CD4-positive, alpha-beta T cell treated with Interleukin-15 for 1 hour (primary cell): ENCODE results near the gene THSD7B.
"Not testable (repeated sequence)": the region's sequence is repeated elsewhere in the genome, so short reads cannot be mapped to it uniquely, and the experiment has no call there.

Source experiments
- DNase-seq: peaks from one replicate; pipeline ENCODE4 v3.0.0-alpha.2; 2020

Gene THSD7B

DNA sequence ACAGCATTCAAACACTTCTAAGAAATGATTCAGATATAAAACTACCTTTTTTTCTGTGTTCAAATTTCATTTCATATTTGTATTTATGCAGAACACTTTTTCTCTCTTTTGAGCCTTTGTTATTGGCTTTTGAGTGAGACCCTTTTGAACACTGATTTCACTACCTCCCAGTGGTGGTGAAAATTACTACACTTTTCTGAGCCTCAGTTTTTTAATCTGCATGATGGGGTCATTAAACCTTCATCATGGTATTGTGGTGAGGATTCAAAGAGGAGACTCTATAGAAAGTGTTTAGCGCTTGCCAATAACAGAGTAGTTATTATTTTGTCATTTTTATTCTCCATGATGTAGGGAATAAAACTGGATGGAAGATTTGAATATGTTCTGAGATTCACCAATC is 169.8 kb downstream of the THSD7B start:
- DNase-seq, result no peak

- no peak for DNase-seq
Measured at GRCh38 chr2:136956050-136956449, 190.7 kb downstream of the THSD7B start.

DNA sequence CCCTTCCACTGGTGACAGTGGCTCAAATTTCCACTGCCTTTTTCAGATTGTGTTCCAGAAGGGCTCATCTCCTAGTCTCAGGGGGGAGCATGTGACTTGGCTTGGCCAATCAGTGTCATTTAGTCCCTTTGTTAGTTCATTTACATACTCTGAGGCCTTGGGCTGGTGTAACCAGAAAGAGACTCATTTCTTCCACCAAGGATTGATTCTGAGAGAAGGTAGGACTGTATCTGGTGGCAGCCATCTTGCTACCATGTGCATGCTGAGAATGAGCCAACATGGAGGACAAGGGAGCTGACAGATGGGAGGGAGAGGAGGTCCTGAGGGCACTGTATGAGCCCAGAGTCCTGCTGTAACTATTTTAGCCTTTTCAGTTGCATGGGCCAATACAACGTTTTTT is 191.7 kb downstream of the THSD7B start:
- no peak for DNase-seq

DNA sequence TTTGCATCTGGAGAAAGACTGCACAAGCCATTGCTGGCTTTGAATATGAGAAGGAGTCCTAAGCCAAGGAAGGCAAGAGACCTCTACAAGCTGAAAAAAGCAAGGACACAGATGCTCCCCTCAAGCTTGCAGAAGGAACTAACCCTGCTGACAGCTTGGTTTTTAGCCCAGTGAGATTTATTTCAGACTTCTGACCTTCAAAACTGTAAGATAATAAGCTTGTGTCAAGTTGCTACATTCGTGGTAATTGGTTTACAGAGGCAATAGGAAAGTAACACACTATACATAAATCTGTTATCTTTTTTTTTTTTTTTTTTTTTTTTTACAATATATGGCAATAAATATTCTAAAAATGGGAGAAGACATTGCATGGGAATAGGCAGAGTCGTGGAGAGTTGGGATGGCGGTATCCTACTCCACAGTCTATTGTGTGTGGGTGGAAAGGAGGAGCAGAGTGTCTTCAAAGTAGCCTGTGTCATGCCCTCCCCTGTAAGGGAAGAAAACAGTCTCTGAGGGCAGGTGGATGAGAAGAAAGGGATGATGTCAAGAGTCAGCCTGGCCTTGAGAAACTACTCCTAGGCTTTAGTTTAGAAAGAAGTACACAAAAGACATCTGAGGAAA is 196.9 kb downstream of the THSD7B start:
- DNase-seq, result no peak

DNA sequence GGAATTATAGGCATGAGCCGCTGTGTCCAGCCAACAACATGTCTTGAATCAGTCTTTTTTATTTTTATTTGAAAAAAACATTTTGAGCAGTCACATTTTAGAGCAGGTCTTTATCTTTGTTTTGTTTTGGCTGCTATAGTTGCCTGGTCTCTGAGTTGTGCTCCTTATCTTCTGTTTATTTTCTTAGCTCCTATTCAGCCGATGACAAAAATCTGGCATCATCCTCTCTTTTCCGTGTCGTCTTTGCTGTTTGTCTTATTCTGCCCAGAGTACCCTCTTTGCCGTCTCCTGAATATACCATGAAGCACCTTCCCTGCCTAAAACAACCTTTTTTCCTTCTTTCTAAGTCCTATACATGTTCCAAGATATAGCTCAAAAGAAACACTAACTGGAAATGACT is 201.1 kb downstream of the THSD7B start:
- DNase-seq, result no peak

- no peak for DNase-seq
Measured at GRCh38 chr2:136980303-136980702, 215.0 kb downstream of the THSD7B start.

GRCh38 chr2:136981689-136982088 is 216.3 kb downstream of the THSD7B start:
- not testable (repeated sequence) for DNase-seq

DNA sequence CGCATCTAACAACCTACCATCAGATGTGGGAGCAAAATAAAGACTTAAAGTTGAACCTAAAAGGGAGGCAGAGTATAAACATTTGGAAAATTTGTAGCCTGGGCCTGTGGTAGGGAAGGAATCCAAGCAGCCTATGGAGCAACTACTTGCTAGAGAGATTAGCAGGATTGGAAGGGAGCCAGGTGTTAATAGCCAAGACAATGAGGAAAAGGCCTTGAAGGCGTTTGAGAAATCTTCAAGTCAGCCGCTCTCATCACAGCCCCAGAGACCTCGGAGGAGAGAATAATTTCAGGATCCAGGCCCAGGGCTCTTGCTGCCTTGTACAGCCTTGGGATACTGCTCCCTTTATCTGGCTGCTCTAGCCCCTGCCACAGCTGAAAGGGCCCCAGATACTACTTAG is 219.7 kb downstream of the THSD7B start:
- no peak for DNase-seq

DNA sequence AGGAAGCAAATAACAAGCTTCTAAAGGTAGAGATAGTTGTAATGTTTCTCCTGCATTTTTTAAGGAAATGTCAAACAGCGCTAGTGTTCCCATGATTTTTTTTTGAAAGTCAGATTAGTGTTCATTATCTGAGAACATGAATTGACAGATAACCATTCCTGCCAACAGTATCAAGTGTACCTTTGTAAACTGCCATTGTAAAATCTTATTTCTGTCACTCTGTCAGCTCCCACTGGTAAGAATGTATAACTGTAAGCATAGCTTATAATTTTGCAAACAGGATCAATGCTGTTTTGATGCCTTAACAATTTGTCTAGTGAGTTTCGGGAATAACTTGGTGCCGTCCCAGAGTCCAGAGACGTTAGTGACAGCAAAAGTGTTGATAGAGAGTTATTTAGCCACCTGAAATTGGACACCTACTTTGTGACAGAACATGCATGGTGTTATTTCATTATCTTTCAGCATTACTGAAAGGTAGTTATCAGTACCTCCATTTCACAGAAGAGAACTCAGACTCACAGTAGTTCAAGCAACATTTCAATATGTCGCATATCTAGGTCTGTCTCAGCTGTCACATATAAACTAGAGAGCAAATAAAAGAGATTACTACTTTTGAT is 221.4 kb downstream of the THSD7B start:
- DNase-seq, result no peak

DNA sequence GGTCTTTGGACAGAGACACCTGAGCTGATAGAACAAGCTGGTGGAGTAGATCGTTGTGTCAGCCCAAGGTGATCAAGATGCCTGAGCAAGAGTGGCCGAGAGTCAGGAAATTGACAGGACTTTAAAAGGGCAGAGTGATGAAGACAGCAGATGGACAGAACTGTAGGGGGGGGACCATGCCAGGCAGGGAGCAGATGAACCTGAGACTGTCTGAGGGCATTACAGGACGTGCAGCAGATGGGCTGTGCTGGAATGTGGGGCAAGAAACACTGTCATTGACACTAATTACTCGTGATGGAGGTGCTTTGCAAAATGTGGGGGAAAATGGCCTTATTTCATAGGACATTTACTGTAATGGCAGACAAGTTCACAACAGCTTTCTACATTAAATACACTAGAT is 225.0 kb downstream of the THSD7B start:
- no peak for DNase-seq

DNA sequence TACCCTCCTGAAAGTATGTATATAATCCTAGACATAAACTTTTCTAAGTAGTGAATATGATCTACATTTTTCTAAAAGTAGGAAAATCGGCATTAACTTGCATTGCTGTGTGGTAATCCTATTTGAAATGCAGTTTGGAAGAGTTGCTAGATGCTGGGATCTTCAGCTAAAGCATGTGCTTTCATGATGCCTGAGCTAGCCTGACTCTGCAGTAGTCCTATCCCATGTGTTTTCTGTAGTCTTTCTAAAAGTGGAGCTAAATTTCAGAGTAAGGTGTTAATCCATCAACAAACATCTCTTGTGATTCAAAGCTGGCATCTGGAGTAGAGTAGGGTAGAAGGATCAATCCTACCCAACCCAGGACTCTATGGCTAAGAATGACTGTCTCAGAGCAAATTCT is 229.4 kb downstream of the THSD7B start:
- no peak for DNase-seq

GRCh38 chr2:136997557-136997956 is 232.2 kb downstream of the THSD7B start:
- no peak for DNase-seq

DNA sequence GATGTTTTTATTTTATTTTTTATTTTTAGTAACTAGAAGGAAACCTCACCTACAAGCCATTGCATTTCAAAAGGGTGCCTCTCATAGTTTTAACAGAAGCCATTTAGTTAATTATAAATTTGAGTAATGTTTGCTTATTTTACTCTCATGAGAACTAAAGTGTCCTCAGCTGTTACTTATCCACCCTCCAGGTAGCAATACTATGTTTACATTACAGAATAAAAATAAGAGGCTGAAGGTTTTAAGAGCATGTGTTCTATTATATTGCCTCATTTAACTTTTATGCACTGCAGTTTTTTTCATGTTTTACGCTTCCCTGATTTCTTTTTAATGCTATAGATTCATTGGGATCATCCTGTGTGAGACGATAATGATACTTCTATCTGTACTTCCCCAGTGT is 235.5 kb downstream of the THSD7B start:
- no peak for DNase-seq

DNA sequence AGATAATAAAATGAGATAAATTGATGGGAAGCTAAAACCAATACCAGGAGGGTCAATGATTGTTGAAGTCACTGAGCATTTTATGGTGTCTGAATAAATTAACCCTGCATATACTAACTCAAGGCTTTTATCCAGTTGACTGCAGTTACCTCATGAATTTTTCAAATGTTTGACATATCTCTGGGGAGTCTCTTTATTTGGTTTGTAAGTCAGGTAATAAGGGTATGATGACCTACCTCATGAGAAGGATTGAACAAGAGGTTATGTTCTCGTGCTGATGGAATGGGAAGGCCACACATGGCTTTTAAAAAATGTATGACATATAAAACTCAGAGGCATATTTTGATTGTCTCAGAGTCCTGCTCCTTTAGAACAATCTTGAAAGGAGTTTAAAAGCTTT is 237.6 kb downstream of the THSD7B start:
- DNase-seq, result no peak

- no peak for DNase-seq
Measured at GRCh38 chr2:137005210-137005609, 239.9 kb downstream of the THSD7B start.

- no peak for DNase-seq
Measured at GRCh38 chr2:137007938-137008337, 242.6 kb downstream of the THSD7B start.

- DNase-seq, result no peak
Measured at GRCh38 chr2:137009953-137010352, 244.6 kb downstream of the THSD7B start.

GRCh38 chr2:137020452-137021196 is 255.3 kb downstream of the THSD7B start:
- DNase-seq, result no peak

DNA sequence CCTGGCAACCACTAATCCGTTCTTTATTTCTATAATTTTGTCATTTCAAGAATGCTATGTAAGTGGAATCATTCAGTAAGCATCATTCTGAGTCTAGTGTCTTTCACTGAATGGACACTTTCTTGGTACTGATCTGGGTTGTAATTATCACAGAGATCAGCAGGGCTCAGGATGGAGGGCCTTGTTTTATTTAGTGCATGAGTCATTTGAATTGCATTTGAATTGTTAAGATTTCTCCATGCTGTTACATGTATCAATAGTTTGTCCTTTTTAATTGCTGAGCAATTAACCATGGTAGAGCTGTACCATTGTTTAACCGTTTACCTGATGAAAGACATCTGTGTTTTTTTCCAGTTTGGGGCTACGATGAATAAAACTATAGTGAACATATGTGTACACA is 256.4 kb downstream of the THSD7B start:
- no peak for DNase-seq

GRCh38 chr2:137023205-137023604 is 257.9 kb downstream of the THSD7B start:
- DNase-seq, result no peak

- DNase-seq, result no peak
Measured at GRCh38 chr2:137031731-137032130, 266.4 kb downstream of the THSD7B start.

DNA sequence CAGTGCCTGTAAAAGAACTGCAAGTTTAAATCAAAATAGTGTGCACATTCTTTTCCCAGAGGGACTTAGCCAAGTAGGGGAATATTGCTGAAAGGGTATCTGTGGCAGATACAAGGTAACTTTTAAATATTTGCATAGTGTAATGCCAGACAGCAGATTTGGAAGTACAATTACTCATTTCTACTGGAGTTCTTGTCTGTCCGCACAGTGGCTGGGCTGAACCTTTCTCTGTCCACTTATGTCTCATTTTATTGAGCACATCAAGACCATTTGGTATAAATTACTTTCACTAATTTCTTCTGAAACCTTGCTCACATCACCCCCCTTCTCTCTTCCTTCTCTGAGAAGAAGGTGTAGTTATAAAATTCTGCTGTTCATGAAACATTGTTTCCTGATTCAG is 271.3 kb downstream of the THSD7B start:
- DNase-seq, result no peak

DNA sequence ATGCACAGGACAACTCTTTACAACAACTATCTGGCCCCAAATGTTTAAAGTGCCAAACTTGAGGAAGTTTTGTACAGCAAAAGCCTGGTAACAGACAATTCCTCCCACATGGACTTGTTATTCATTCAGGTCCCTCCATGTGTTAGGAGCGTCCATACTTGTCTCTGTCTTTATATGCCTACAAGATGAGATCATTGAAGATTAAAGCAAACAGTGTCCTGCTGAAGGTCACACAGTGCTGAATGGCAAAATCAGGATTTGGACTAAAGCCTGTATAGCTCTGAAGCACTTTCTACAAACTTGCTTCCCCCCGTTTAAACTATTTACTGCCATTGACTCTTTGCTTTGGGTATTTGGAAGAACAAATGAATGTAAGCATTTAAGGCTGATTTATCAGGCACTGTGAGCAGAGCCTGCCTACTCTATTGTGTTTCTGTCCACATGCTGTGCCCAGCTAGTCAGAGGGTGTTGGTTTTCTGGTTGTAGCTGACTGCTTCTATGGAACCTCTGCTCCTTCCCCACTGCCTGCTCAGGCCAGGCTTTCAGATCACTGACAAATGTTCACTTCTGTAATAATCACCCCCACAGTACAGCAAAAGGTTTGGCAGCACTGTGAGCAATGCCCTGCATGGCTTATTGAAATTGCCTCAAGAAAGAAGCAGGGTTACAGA is 274.3 kb downstream of the THSD7B start:
- no peak for DNase-seq

DNA sequence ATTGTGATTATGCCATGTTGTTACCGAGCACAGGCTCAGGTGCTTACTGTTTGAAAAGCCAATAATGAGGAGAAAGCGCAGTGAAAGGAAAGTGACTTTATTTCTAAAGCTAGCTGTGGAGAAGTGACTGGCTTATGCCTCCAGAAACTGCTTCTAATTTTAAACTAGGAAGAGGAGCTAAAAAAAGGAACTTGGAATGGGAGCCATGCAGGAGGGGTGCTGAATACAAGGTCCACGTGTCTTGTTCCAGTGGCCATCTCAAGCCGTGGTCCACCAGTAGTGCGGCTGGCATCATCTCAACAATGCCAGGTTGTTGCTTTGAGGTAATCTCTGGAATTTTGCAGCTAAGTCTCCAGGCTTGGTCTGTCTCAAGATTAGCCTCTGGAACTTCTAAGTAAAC is 282.0 kb downstream of the THSD7B start:
- DNase-seq, result no peak
